A549 (cell line): ENCODE data around the gene OR51Q1.

Experiments used
- CTCF ChIP-seq: fragments of >200 bp; sonication (Bioruptor Twin); formaldehyde crosslinking; IDR thresholded peaks from 3 replicates; pipeline ENCODE4 v1.5.1; 2016
- E2F6 ChIP-seq: IDR thresholded peaks from 2 replicates; pipeline ENCODE4 v1.6.1; 2012; ENCODE audit warnings: low read depth, borderline replicate concordance

GRCh38 chr11:5423131-5423530, 1.2 kb downstream of the OR51Q1 start:
- TF ChIP-seq CTCF = no peak
- TF ChIP-seq E2F6 = no peak
